A673 (cell line): ENCODE results near the gene SYTL1. TPM values are rescaled to one million over a fixed set of nuclear protein-coding genes. Genes with fewer than 3 reads are reported as not detected.

ENCODE experiments used
- BruUV-seq: library from RNA; stranded (reverse); fragments of 400-500 nt; replicated peaks from 2 replicates; lab custom pipeline; 2021; lab: Mats Ljungman, UMichigan
- CTCF ChIA-PET: fragments of 300-600 bp; sonication (Branson Sonifier 250); formaldehyde crosslinking; loops from one replicate; lab custom pipeline; 2022; ENCODE audit warnings: antibody characterized with exemption; lab: Charles Lee
- POLR2A ChIA-PET: fragments of 300-600 bp; sonication (Branson Sonifier 250); formaldehyde crosslinking; loops from one replicate; lab custom pipeline; 2022; ENCODE audit warnings: antibody characterized with exemption; ENCODE audit not compliant: low non-redundant PET; lab: Charles Lee
- DNase-seq: peaks from one replicate; pipeline ENCODE4 v3.0.0-alpha.2; 2015; ENCODE audit warnings: low spot score
- H3K27ac ChIP-seq: fragments of 200-600 bp; sonication (generic); 2 replicates; pipeline ENCODE4 v1.5.1; 2016; ENCODE audit warnings: mixed run types, low read depth, mild to moderate bottlenecking, mixed read lengths, antibody characterized with exemption, low read length; ENCODE audit not compliant: poor library complexity, severe bottlenecking
- H3K27me3 ChIP-seq: fragments of 200-600 bp; sonication (generic); replicated peaks from 2 replicates; pipeline ENCODE4 v1.6.1; 2017; ENCODE audit warnings: mixed run types, low read depth, mild to moderate bottlenecking, mixed read lengths, antibody characterized with exemption, low read length; ENCODE audit not compliant: insufficient read depth, poor library complexity
- H3K36me3 ChIP-seq: fragments of 200-600 bp; sonication (generic); 2 replicates; pipeline ENCODE4 v1.6.1; 2016; ENCODE audit warnings: mixed run types, mild to moderate bottlenecking, mixed read lengths, antibody characterized with exemption, low read length; ENCODE audit not compliant: insufficient read depth, poor library complexity, severe bottlenecking
- H3K4me1 ChIP-seq: fragments of 200-600 bp; sonication (generic); 2 replicates; pipeline ENCODE4 v1.6.1; 2017; ENCODE audit warnings: mixed run types, mild to moderate bottlenecking, mixed read lengths, antibody characterized with exemption, low read length; ENCODE audit not compliant: insufficient read depth, poor library complexity, severe bottlenecking
- H3K4me3 ChIP-seq: fragments of 200-600 bp; sonication (generic); 2 replicates; pipeline ENCODE4 v1.5.1; 2016; ENCODE audit warnings: low read depth, mixed run types, mild to moderate bottlenecking, mixed read lengths, low read length; ENCODE audit not compliant: poor library complexity, severe bottlenecking
- H3K9me3 ChIP-seq: fragments of 200-600 bp; sonication (generic); 2 replicates; pipeline ENCODE4 v1.6.1; 2016; ENCODE audit warnings: mixed run types, low read depth, mild to moderate bottlenecking, mixed read lengths, antibody characterized with exemption, low read length; ENCODE audit not compliant: poor library complexity, severe bottlenecking
- EZH2 ChIP-seq: fragments of 200-600 bp; sonication (generic); IDR thresholded peaks from 2 replicates; pipeline ENCODE4 v1.6.1; 2017; ENCODE audit warnings: borderline replicate concordance, low read depth, mild to moderate bottlenecking, mixed read lengths, antibody characterized with exemption, low read length; ENCODE audit not compliant: poor library complexity, severe bottlenecking
- intact Hi-C: fragments of 100-400 bp; cut with micrococcal nuclease; formaldehyde crosslinking; loops from one replicate; pipeline ENCODE4 v1.10.0; 2022; ENCODE audit not compliant: unreplicated experiment
- total RNA-seq: library from RNA; stranded (reverse); gene quantifications from 2 replicates; pipeline ENCODE4 v1.2.3, GENCODE V29; 2021
- TF ChIP-seq, protein P1 (sequence below): fragments of 300-800, 200-600 bp; sonication (generic); conservative IDR thresholded peaks from 2 replicates; pipeline ENCODE4 v1.5.1; 2017; ENCODE audit warnings: low read depth, mild to moderate bottlenecking, antibody characterized with exemption, low read length, moderate library complexity, mixed read lengths

SYTL1 gene
- total RNA-seq, 1 experiment from 2014 or later = 2.1 TPM

DNA sequence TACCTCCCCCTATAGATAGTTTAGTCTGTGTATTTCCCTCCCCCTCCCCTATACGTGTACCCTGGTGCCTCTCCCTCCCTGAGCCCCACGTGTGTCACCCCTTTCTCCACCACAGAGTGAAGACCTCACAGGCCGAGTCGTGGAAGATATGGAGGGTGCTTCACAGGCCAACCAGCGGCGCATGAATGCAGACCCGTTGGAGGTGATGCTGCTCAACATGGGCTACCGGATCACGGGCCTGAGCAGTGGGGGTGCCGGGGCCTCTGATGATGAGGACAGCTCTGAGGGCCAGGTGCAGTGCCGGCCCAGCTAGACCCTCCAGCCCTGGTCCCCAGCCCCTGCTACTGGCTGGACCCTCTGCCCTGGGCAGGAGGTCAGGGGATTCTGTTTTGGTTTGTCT, 35.8 kb upstream of the SYTL1 start:
- Histone ChIP-seq H3K4me1 (no peaks in the 10 kb centered on the region), H3K27ac (no peak overlapping the region), H3K36me3 (peaks cover 6% of the 10 kb centered on the region), H3K4me3 (no peak overlapping the region), H3K27me3 (no peaks in the 10 kb centered on the region), H3K9me3 (no peaks in the 10 kb centered on the region)
- intact Hi-C loops = no loop called here
- ChIA-PET POLR2A (no interaction called here), CTCF (interaction anchor here (0.5 kb wide), 1 partner anchor 298 kb away, joined by 6 read pairs; the partner anchor contains the start of gene AHDC1)
- no TSS peak for BruUV-seq
- DNase-seq = no peak
- no peak for TF ChIP-seq EZH2
- TF ChIP-seq, protein P1, sequence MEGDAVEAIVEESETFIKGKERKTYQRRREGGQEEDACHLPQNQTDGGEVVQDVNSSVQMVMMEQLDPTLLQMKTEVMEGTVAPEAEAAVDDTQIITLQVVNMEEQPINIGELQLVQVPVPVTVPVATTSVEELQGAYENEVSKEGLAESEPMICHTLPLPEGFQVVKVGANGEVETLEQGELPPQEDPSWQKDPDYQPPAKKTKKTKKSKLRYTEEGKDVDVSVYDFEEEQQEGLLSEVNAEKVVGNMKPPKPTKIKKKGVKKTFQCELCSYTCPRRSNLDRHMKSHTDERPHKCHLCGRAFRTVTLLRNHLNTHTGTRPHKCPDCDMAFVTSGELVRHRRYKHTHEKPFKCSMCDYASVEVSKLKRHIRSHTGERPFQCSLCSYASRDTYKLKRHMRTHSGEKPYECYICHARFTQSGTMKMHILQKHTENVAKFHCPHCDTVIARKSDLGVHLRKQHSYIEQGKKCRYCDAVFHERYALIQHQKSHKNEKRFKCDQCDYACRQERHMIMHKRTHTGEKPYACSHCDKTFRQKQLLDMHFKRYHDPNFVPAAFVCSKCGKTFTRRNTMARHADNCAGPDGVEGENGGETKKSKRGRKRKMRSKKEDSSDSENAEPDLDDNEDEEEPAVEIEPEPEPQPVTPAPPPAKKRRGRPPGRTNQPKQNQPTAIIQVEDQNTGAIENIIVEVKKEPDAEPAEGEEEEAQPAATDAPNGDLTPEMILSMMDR = no peak

DNA sequence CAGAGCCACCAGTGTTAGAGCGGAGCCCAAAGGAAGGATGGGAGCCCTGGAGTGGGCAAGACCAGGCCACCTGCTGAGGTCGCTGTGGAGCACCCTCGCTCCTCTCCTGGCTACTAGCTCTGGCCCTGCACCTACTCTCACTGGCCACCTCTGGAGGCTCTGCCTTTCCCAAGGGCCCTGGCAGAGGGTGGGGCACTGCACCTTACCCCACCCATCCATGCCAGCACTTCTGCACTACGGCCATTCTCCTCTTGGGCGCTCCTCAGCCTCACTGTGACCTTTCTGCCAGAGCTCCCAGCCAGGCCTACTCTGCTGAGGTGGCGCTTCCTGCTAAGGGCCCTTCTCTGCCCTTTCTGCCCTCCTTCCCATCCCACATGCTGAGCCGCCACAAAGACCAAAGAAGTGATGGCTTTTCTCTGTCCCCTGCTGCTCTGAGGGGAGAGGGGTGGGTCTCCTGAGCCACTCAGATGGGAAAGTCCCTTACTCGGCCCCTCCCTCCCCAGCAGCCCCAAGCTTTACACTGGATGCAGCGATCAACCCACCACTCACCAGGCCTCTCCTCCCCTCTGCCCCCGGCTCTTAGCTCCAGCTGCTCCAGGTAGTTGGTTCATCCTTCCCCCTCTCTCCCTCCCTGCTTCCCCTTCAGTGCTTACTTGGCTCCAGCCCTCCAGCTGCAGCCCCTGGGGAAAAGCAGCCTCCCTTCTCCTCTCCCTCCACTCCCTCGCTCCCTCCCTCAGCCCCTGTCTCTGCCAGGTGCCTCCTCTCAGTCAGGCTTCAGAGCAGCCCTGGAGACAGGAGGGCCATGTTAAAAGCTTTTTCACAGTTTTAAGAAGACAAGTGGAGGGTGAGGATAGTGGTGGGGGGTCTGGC, 34.7 kb upstream of the SYTL1 start:
- POLR2A ChIA-PET = interaction anchor here (0.6 kb wide), 1 partner anchor 67 kb away, joined by 16 read pairs; the partner anchor contains the start of gene FCN3
- no peak for TF ChIP-seq EZH2
- TF ChIP-seq, protein P1 = no peak
- Histone ChIP-seq H3K36me3 (no peaks in the 10 kb centered on the region), H3K4me3 (no peak overlapping the region), H3K4me1 (no peaks in the 10 kb centered on the region), H3K27me3 (no peaks in the 10 kb centered on the region), H3K27ac (no peak overlapping the region), H3K9me3 (no peaks in the 10 kb centered on the region)
- intact Hi-C loops = no loop called here
- no TSS peak for BruUV-seq
- DNase-seq = no peak
- CTCF ChIA-PET = interaction anchor here (0.6 to 0.8 kb wide), 3 partner anchors 11 to 250 kb away, joined by 3 to 12 read pairs (median 3); no protein-coding TSS in a partner anchor

DNA sequence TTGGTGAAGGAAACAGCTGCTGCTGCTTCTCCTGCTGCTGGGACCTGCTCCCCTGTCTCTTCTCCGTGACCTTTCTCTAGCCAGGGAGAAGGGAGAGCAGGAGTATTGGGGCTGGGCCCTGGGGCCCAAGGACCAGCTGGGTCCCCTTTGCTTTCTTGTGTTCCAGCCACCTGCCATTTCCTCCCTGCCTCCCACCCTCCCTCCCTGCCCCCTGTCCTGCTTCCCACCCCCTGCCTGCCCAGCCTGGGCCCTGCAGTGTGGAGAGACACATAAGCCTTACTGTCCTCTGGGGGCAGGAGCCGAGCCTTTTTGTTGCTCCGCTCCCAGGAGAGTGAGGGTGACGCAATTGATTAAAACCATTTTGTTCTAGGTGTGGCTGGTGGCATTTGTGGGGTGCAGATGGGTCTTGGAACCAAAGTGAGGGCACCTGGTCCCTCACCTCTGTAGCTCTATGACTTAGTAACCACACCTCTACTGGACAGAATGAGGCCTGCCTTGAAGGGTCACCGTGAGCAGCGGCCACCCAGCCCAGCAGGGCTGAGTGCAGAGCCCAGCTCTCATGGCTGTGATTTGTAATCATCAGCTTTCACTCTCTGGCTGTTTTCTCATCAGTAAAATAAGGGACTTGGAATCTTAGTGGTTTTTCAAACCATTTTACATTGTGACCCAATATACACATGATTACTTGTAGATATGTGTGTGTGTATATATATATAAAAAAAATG, 33.8 kb upstream of the SYTL1 start:
- no peaks in the 10 kb centered on the region for H3K4me1 ChIP-seq
- ChIA-PET CTCF (interaction anchor here (0.8 kb wide), 1 partner anchor 12 kb away, joined by 3 read pairs; no protein-coding TSS in a partner anchor), POLR2A (interaction anchor here (0.6 kb wide), 1 partner anchor 66 kb away, joined by 16 read pairs; the partner anchor contains the start of gene FCN3)
- no peak overlapping the region for H3K4me3 ChIP-seq
- intact Hi-C loops = no loop called here
- DNase-seq = no peak
- BruUV-seq = no TSS peak
- no peak overlapping the region for H3K27ac ChIP-seq
- no peaks in the 10 kb centered on the region for H3K9me3 ChIP-seq
- TF ChIP-seq, protein P1 = no peak
- TF ChIP-seq EZH2 = no peak
- no peaks in the 10 kb centered on the region for H3K27me3 ChIP-seq
- H3K36me3 ChIP-seq = no peaks in the 10 kb centered on the region
